ENCODE results near the gene TMEM63A. TPM values are rescaled to one million over a fixed set of nuclear protein-coding genes. Genes with fewer than 3 reads are reported as not detected.

TMEM63A gene
- total RNA-seq, 4 donors from 2014 or later: 14.6 to 30.7 (median 24.5) TPM

GRCh38 chr1:225830841-225831240, 51.3 kb downstream of the TMEM63A start:
- no peak for DNase-seq (ENCODE audit: extremely low spot score)
- Histone ChIP-seq H3K27ac (replicated peaks in 1 of 4) (no peak overlapping the region), H3K27me3 (no peaks in the 10 kb centered on the region), H3K4me1 (peaks cover 20 to 44% (median 37%) of the 10 kb centered on the region in 4 donors), H3K4me3 (no peak overlapping the region), H3K36me3 (peaks cover 25 to 57% (median 48%) of the 10 kb centered on the region in 4 donors), H3K9me3 (no peaks in the 10 kb centered on the region)
- TF ChIP-seq POLR2A (IDR thresholded peaks at IDR 0.05; ENCODE audit: low read depth) (no peak), POLR2AphosphoS5 (IDR thresholded peaks at IDR 0.05) (no peak), EP300 (IDR thresholded peaks at IDR 0.05) (no peak), CTCF (IDR thresholded peaks at IDR 0.05) (no peak)
- intact Hi-C loops (cut with DNase I): no loop called here
- WGBS: 87% methylated on average over 6 of the region's 6 CpGs

- TF ChIP-seq POLR2AphosphoS5 (IDR thresholded peaks at IDR 0.05) (no peak), CTCF (IDR thresholded peaks at IDR 0.05) (no peak), EP300 (IDR thresholded peaks at IDR 0.05) (no peak), POLR2A (IDR thresholded peaks at IDR 0.05; ENCODE audit: low read depth) (no peak)
- intact Hi-C loops (cut with DNase I): no loop called here
- Histone ChIP-seq H3K36me3 (peaks cover 25 to 60% (median 48%) of the 10 kb centered on the region in 4 donors), H3K4me1 (peaks cover 26 to 44% (median 38%) of the 10 kb centered on the region in 4 donors), H3K27me3 (no peaks in the 10 kb centered on the region), H3K4me3 (no peak overlapping the region), H3K27ac (replicated peaks in 1 of 4) (no peak overlapping the region), H3K9me3 (no peaks in the 10 kb centered on the region)
- 92% methylated on average over 14 of the region's 14 CpGs for WGBS
- no peak for DNase-seq (ENCODE audit: extremely low spot score)
These were observed 53.4 kb downstream of the TMEM63A start for GRCh38 chr1:225828706-225829345.

GRCh38 chr1:225827076-225827475, 55.1 kb downstream of the TMEM63A start:
- peaks cover 32 to 57% (median 45%) of the 10 kb centered on the region in 4 donors for H3K4me1 ChIP-seq
- H3K4me3 ChIP-seq: no peak overlapping the region
- no peak for DNase-seq (ENCODE audit: extremely low spot score)
- peak overlapping the region in 1 of 4 donors; percentile 14 for H3K27ac ChIP-seq (replicated peaks in 1 of 4)
- TF ChIP-seq EP300 (IDR thresholded peaks at IDR 0.05): no peak
- no peak for TF ChIP-seq POLR2AphosphoS5 (IDR thresholded peaks at IDR 0.05)
- TF ChIP-seq POLR2A (IDR thresholded peaks at IDR 0.05; ENCODE audit: low read depth): no peak
- TF ChIP-seq CTCF (IDR thresholded peaks at IDR 0.05): no peak
- intact Hi-C loops (cut with DNase I): no loop called here
- H3K27me3 ChIP-seq: no peaks in the 10 kb centered on the region
- H3K9me3 ChIP-seq: no peaks in the 10 kb centered on the region
- H3K36me3 ChIP-seq: peaks cover 19 to 53% (median 36%) of the 10 kb centered on the region in 4 donors
- WGBS: no CpG with 5 or more reads among the region's 8 CpGs

- H3K4me1 ChIP-seq: peaks cover 32 to 66% (median 52%) of the 10 kb centered on the region in 4 donors
These were observed 56.6 kb downstream of the TMEM63A start for GRCh38 chr1:225825607-225826007.

More at GRCh38 chr1:225825607-225826007, 56.6 kb downstream of the TMEM63A start:
- H3K36me3 ChIP-seq: peaks cover 14 to 44% (median 26%) of the 10 kb centered on the region in 4 donors
- no peak for DNase-seq (ENCODE audit: extremely low spot score)
- no peaks in the 10 kb centered on the region for H3K27me3 ChIP-seq
- TF ChIP-seq EP300 (IDR thresholded peaks at IDR 0.05) (no peak), CTCF (IDR thresholded peaks at IDR 0.05) (no peak), POLR2A (IDR thresholded peaks at IDR 0.05; ENCODE audit: low read depth) (no peak), POLR2AphosphoS5 (IDR thresholded peaks at IDR 0.05) (no peak)
- no peaks in the 10 kb centered on the region for H3K9me3 ChIP-seq
- H3K4me3 ChIP-seq: no peak overlapping the region
- no peak overlapping the region for H3K27ac ChIP-seq (replicated peaks in 1 of 4)
- intact Hi-C loops (cut with DNase I): no loop called here
- 64% methylated on average over 5 of the region's 7 CpGs for WGBS
